NCI-H69 (cell line): ENCODE data around the gene PPIL1.
"Not testable (repeated sequence)": the region's sequence is repeated elsewhere in the genome, so short reads cannot be mapped to it uniquely, and the experiment has no call there.

Source experiments
- DNase-seq: peaks from one replicate; lab custom pipeline; 2025; lab: John Stamatoyannopoulos, UW

Gene PPIL1

DNA sequence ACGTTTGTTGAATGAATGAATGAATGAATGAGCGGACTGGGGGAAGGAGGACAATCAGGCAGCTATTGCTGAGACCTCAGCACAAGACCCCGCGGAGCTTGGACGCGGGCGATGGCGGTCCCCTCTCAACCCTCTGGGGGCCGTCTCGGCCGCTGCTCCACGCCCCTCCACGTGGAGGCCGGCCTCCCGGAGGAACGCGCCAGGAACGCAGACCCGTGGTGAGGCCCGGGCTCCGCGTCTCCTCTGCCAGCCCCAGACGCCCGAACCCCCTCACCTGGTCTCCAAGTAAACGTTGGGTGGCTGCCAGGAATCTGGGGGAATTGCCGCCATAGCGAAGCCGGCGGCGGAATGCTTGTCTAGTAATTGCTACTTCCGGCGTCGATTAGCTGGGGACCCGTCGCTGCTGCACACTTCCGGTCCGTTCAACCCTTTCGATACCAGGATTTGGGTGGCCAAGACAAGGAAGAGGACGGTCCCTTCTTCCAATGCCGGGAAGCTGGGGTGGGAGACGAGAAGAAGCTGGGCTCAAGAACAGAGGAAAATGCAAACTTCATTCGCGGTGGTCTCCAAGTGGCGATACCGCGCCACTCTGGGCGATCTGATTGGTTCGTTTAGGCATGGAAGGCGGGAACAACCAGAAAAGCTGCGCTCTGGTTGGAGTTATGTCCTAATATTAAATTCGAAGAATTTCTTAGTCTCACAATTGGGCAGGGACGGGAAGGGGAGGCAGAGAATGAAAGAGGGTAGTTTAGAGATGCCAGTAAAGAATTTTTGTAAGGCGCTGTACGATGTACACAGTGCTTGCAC, at the start of gene PPIL1:
Gene PPIL1, minus strand, starts transcription at position 361 of the 807 bp plus-strand sequence. Its CDS starts 31 bp downstream, at position 330.
- DNase-seq, result peak; percentile 100

DNA sequence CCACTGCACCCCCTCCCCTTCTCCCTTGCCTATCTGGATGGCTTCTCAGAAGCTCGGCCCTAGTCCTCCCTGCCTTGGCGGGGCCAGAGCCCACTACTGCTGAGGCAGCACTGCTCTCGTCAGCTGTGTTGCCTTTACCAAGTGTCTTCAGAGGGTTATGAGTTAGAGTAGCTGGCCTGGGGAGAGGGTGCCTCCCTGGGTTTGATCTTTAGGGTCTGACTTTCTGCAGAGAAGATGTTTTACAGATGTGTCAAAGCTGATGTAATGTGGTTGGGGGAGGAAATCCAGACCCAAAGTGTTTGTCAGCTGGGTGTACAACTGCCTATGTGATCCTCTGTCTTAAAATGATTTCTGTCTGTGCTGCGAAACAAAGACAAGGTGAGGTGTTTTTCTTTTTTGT, 49.5 kb upstream of the PPIL1 start:
- no peak for DNase-seq

DNA sequence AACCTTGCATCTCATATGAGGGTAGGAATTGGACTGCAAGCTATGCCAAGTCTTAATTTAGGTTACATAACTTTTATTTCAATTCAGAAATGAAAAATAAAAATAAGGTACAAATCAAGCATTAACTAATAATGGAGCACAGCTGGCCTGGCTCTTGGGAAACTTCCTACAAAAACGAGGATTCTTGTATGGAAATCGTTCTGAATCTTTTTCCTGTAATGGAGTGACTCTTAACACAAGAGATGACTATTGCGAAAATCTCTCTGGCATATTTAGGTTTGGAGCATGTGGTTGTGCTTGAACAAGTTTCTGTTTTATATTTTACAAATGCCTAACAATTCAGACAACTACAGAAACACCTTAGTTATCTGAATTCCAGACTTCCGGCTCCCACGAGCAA, 45.9 kb upstream of the PPIL1 start:
- no peak for DNase-seq

DNA sequence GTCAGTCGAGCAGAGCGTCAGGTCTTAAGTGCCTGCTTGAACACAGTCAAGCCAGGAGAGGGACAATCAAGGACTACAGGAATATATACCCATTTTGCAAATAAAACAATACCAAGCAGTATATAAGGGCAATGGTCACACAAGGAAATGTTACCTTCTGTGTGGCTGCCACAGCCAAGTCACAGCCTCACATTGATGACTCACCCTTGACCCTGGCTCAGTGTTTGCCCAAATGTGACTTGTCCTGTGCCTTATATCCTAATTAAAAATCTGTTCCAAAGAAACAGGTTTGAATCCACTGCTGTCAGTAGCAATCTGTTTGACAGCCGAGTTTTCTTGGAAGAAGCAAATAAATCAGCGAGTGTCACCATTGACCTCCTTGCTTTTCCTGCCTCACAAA, 45.4 kb upstream of the PPIL1 start:
- DNase-seq, result no peak

DNA sequence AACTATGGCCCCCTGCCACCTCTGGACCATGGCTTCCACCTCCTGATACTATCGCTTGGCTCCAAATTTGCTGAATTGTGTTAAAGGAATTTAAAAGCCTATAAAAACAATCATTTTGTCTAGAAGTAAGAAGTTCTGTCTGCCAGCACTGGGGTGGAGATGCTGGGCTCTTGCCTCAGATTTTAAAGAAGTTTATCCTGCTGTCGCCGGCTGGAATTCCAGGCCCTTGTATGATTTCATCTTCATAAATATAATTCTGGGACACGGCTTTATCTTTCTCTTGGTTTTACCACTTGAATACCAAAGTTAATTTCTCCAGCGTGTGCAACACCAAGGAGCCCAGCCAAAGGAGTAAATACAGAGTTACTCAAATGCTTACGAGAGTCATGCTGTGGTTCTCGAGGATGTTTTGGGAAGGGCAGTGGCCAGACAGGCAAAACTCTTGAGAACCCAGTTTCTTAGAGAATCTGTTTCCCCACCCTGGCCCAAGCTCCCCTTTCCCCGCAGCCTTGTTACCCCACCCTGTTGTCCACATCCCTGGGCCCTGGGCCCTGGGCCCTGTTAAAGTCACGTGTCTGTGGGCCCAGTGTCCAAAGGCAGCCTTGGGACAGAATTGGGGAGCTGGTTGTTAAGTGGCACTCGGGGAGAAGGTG, 43.1 kb upstream of the PPIL1 start:
- no peak for DNase-seq

DNA sequence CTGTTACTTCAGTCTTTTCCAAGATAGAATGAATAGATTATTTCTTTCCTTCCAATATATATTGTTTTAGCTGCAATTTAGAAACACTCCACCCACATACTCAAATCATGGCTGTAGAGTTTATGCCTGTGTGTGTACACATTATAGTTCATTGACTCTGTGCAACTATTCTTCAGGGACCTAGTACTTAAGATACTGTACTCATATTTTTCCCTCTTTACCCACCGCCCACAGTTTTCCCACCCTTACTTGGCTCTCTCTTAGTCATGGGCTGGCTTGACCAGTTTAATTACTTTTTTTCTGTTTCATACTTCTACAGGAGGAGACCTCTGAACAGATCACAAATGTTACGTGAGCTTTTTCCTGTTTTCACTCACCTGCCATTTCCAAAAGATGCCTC, 41.5 kb upstream of the PPIL1 start:
- no peak for DNase-seq

DNA sequence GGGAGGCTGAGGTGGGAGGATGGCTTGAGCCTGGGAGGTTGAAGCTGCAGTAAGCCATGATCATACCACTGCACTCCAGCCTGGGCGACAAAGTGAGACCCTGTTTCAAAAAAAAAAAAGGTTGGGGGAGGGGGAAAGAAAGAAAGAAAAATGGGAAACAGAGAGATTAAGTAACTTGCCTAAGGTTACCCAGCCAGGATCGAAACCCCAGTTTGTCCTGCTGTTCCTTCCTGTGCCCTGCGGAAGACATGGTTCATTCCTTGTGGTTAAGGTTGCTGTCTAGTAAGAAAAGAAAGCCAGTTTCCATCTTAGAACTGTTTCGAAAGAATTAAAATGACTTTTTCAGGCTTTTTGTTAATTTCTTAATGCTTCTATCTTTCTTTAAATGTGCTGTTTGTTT, 41.0 kb upstream of the PPIL1 start:
- DNase-seq, result no peak

DNA sequence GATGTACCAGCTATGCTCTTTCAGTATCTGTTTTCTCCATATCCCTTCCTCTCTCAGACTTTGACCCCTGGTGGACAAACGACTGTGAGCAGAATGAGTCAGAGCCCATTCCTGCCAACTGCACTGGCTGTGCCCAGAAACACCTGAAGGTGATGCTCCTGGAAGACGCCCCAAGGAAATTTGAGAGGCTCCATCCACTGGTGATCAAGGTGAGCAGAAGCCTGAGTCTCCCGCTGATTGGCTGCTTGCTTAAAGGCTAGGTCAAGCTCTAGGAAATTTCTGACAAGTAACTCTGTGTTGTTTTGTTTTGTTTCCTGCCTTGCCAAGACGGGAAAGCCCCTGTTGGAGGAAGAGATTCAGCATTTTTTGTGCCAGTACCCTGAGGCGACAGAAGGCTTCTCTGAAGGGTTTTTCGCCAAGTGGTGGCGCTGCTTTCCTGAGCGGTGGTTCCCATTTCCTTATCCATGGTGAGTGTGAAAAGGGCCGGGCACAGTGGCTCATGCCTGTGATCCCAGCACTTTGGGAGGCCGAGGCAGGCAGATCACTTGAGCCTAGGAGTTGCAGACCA, 39.7 kb upstream of the PPIL1 start:
- peak; percentile 28 for DNase-seq

DNA sequence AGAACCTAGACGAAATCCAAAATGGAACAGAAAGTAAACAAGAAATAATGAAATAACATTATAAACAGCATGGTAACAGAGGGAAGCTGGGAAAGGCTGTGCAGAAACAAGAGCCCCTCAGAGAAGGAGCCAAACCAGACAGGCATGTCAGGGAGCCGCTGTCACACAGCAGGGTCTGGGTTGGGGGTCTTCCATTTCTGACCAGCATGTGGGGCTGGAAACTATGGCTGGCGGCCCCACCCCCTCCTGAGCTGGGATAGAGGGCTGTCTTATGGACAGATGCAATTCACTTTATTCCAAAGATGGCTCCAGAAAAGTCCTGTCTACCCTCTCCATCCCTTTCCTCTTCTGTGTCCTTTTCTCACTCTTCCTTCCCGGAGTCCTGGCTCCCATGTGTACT, 38.5 kb upstream of the PPIL1 start:
- no peak for DNase-seq

DNA sequence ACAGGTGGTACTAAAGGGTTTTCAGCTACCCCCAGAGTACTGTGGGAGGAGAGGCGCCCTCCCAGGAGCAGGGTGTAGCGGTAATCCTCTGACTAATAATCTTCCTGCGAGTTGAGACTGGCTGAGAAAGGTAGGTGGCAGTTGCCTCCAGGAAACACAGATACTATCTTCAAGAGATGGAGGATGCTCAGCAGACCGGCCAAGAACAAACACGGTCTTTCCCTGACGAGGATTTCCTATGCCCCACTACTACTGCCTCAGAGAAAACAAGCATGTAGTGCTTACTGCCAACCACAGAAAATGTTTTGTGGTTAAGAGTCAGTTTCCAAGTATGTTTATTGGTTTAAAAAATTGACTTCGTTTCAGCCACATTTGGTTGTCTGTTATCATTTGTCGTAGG, 38.0 kb upstream of the PPIL1 start:
- no peak for DNase-seq

DNA sequence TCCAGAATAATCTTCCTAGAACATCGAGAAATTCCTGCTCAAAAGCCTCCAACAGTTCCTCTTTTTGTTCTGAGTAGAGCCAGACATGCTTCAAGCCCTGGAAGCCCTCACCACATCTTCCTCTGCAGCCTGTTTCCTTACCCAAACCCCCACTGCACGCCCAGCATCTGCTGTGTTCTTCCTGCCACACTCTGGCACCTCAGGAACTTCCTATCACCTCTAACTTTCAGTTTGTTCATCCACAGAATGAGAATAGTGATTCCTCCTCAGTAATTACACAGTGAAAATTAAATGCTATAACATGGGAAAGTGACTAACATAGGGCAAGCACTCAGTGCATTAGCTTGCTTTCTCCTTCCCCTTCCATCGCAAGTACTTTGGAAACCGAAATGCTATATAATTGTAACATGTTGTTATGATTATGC, 37.4 kb upstream of the PPIL1 start:
- no peak for DNase-seq

DNA sequence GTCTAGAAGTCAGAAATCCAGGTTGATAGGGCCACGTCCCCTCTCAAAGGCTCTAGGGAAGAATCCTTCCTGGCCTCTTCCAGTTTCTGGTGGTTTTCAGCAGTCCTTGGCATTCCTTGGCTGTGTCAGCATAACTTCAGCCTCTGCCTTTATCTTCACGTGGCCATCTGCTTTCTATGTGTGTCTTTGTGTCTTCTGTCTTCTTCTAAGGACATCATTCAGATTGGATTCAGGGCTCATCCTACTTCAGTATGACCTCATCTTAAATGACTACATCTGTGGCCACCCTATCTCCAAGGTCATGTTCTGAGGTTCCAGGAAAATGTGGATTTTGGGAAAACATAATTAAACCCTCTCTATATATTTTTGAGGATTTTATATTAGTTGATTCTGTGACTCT, 34.1 kb upstream of the PPIL1 start:
- DNase-seq, result no peak

DNA sequence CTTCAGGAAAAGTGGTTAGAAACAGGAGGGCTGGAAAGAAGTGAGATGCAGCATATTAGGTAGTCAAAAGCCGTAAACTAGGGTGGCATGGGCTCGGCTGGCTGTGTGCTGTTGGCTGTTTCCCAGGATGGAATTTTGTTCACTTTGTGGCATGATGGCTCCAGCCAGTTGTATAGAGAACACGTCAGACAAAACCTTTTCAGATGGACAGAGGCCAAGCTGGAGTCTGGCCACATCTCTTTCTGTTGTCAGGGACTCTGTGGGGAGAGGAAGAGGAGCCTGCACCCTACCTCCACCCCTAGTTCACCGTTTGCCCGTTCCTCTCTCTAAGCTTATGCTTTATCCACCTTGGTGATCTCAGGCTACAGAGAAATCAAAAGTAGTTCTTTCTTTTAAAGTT, 33.2 kb upstream of the PPIL1 start:
- DNase-seq, result no peak

DNA sequence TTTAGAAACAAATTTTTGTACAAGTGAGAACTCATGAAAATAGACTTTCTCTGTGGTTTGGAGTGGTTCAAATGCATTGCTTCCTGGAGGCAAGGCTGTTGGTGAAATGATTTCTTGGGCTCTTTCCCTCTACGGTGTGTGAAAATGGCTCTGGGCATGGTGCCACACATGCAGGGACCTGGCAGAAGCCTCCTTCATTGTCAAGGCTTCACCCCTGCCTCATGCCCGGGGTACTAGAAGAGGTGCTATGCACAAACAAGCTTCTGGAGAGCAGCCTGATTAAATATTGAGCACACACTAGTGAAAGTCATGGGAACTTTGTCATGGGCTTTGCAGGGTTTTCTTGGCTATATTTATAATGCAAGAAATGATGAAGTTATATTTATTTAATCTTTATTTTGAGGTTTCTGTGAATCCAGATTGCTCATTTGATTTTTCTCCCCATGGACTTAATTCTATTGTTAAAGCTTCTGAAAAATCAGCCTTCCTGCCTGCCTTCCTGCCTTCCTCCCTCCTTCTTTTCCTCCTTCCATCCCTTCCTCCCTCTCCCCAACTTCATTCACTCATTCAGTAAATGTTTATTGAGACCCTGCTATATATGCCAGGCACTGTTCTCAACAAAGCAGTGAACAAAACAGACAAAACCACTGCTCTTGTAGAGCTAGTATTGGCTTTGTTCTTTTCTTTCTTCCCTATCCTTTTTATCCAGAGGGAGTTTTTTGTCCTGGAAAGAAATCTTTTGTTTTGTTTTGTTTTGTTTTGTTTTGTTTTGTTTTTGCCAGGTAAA, 32.1 kb upstream of the PPIL1 start:
- DNase-seq, result peak; percentile 85

DNA sequence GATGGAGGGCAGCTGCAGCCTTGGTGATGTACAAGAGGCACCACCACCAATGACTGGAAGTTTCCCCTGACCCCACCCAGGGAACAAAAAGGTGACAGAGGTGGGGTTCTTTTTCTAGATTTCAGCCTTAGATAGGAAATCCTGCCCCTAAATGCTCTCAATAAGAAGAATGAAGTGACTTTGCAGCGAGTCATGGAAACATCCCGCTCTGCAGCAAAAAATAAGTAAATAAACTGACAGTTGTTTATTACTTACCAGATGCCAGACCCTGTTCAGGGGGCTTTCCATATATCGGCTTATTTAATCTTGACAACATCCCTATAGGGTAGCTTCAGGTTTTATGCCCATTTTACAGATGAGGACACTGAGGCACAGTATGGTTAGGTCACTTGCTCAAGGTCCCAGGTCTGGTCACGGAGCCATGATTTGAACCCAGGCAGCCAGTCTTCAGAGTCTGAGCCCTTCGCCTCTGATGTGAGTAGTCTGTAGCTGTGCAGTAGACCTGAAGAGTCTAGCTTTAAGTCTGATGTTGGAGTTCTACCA, 30.3 kb upstream of the PPIL1 start:
- no peak for DNase-seq

DNA sequence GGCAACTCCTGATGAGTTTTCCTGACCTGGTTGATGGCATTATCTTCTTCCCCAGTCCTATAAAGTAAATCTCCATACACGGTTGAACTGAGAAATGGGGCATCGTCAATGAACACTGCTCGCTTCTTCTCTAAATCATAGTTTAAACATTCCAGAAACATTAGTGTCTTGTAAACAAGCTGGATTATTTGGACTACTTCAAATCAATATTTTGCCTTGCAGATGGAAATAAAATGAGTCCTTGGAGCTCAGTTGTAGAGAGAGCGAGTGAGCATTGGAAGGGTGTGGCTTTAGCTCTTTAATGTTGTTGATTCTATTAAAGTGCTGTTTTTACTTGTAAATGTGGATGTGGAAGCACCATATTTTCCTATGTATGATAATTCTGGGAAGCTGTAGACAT, 29.5 kb upstream of the PPIL1 start:
- no peak for DNase-seq

DNA sequence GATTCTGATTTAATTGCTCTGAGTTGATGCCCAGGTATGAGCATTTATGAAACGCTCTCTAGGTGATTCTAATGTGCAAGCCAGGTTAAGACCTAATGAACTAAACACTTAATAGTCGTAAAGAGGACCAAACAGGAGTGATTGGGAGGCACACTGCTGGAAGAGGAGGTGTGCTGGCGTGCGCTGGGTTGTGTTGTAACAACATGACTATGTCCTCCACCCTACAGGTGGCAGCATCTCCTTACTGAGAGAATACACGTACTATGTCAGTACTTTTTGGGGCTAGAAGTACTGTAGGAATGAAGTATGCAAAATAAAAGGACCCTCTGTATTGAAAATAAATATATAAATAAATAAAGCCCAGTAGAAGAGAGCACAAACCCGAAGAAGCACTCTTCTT, 23.0 kb upstream of the PPIL1 start:
- peak; percentile 22 for DNase-seq

DNA sequence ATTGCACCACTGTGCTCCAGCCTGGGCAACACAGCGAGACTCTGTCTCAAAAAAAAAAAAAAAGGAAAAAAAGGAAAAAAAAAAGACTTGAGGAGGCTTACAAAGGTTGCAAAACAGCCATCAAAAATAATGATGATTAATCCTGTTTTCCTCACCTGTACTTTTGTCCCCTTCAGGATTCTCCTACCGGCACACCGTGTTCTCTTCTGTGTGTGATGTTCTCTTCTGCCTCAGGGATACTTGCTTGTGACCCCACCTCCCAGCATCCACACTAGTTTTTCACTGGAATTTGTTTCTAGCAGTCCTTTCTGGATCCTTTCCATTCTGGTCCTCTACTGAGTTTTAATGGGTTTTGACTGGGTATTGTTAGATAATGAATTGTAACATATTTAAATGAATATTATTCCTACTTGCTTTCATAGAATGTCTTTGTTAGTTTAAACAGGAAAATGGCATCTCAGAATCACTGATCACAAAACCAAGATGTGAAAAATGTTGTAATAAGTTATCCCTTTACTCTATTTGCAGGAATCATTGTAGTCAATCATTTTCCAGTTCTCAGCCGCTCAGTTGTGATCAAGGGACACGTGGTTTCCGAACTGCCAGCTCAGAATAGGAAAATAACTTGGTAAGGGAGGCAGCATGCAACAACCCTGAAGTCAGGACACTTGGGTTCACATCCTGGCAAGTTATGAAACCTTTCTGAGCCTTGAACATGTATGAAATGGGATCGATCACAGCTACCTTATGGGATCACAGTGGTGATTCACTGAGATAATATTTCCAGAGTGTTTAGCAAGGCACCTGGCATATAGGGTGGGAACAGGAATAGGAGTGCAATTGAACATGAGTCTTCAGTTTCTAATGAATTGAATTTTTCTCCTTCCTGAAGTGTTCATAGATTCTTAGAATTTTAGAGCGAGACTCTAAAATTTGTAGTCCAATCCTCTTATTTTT, 19.7 kb upstream of the PPIL1 start:
- no peak for DNase-seq

DNA sequence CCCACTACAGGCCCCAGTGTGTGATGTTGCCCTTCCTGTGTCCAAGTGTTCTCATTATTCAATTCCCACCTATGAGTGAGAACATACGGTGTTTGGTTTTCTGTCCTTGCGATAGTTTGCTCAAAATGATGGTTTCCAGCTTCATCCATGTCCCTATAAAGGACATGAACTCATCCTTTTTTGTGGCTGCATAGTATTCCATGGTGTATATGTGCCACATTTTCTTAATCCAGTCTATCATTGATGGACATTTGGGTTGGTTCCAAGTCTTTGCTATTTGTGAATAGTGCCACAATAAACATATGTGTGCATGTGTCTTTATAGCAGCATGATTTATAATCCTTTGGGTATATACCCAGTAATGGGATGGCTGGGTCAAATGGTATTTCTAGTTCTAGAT, 16.6 kb upstream of the PPIL1 start:
- not testable (repeated sequence) for DNase-seq

DNA sequence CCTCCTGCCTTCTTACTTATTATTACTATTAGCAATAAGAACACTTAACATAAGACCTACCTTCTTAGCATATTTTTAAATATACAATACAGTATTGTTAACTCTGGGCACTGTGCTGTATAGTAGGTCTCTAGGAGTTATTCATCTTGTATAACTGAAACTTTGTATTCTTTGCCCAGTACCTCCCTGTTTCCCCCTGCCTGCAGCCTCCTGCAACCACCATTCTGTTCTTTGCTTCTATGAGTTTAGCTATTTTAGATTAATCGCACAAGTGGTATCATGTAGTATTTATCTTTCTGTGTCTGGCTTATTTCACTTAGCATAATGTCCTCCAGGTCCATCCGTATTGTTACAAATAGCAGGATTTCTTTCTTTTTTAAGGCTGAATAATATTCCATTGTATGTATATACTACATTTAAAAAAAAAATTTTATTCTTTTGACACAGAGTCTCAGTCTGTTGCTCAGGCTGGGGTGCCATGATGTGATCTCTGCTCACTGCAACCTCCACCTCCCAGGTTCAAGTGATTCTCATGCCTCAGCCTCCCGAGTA, 15.6 kb upstream of the PPIL1 start:
- no peak for DNase-seq
